OCI-LY3 (cell line): ENCODE data around the gene GAB4.

Experiments
- H2AFZ ChIP-seq: fragments of 200-600, 300-600 bp; shearing (Covaris generic); 2 replicates; pipeline ENCODE4 v1.6.0; 2014; ENCODE audit warnings: antibody characterized with exemption, low read depth, low read length
- H3K27ac ChIP-seq: fragments of 200-600, 300-600 bp; sonication (generic); 2 replicates; pipeline ENCODE4 v1.5.1; 2014; ENCODE audit warnings: mild to moderate bottlenecking, low read length, moderate library complexity, mixed read lengths
- H3K27me3 ChIP-seq: fragments of 200-600, 300-600 bp; sonication (generic); 2 replicates; pipeline ENCODE4 v1.6.1; 2014; ENCODE audit warnings: low read depth, low read length, mixed read lengths
- H3K36me3 ChIP-seq: fragments of 200-600, 300-600 bp; sonication (generic); replicated peaks from 2 replicates; pipeline ENCODE3; 2014; ENCODE audit warnings: low read depth, low read length, mixed read lengths
- H3K4me1 ChIP-seq: fragments of 300-600, 200-600 bp; sonication (generic); 2 replicates; pipeline ENCODE4 v1.6.1; 2014; ENCODE audit warnings: low read length, mixed read lengths
- H3K4me2 ChIP-seq: fragments of 200-600, 300-600 bp; sonication (generic); 2 replicates; pipeline ENCODE4 v1.6.1; 2014; ENCODE audit warnings: low read length, mixed read lengths
- H3K4me3 ChIP-seq: fragments of 300-600, 200-600 bp; sonication (generic); 2 replicates; pipeline ENCODE4 v1.5.1; 2014; ENCODE audit warnings: antibody characterized with exemption, mild to moderate bottlenecking, low read length, moderate library complexity
- H3K79me2 ChIP-seq: fragments of 300-600, 200-600 bp; shearing (Covaris generic); 2 replicates; pipeline ENCODE4 v1.6.1; 2014; ENCODE audit warnings: mild to moderate bottlenecking, low read length, mixed read lengths
- H3K9ac ChIP-seq: fragments of 300-600, 200-600 bp; shearing (Covaris generic); 2 replicates; pipeline ENCODE4 v1.6.0; 2014; ENCODE audit warnings: mild to moderate bottlenecking, low read length, moderate library complexity
- H3K9me3 ChIP-seq: fragments of 200-600, 300-600 bp; shearing (Covaris generic); 2 replicates; pipeline ENCODE4 v1.6.1; 2014; ENCODE audit warnings: low read length, mixed read lengths; ENCODE audit not compliant: insufficient read depth
- H4K20me1 ChIP-seq: fragments of 200-600, 300-600 bp; sonication (generic); 2 replicates; pipeline ENCODE4 v1.6.1; 2016; ENCODE audit warnings: low read length, mixed read lengths; ENCODE audit not compliant: insufficient read depth
- EZH2phosphoT487 ChIP-seq: fragments of 200-600 bp; shearing (Covaris generic); IDR thresholded peaks from 2 replicates; pipeline ENCODE4 v1.6.1; 2018; ENCODE audit warnings: antibody characterized with exemption, mixed run types, low read depth
- TF ChIP-seq, protein P1 (sequence below): fragments of 200-600, 300-600 bp; sonication (generic); IDR thresholded peaks from 2 replicates; pipeline ENCODE4 v1.5.1; 2014; ENCODE audit warnings: antibody characterized with exemption, low read length, low read depth

The GAB4 gene

DNA sequence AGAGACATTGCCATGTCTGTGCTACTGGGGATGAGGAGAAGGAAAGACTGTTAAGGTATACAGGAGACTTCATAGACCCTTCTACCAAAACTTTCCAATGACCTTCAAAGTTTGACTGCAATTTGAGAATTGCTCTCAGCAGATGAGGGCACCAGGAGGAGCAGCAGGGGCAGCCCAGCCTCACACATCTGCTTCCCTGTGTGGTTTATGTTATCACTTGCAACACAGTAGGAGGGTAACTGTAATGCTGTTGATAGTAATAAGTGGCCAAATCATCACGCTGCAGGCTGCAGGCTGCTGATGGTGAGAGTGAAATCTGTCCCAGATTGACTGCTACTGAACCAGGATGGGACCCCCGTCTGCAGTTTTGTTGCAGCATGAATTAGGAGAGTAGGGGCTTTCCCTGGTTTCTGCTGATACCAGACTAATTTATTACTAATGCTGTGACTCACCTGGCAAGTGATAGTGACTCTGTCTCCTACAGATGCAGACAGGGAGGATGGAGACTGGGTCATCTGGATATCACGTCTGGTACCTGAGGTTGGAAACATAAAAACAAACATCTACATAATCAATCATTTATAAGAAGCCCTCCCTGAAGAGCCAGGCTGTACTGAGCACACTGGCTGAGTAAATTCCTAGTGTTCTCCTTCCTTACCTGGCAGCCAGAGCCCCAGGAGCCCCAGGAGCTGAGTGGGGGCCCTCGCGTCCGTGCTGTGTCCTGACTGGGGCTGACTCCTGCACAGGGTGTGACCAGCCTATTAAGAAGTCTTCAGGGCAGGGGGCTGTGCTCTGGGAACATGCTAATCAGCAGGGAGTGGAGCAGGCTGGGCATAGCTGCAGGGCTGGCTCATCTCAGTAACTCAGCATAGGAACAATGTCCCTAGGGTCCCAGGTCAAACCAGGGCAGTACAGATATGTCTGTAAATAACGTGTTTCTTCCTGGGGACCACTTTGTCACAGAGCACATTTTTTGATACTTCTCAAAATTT lies 74.4 kb downstream of the GAB4 start:
- no peak overlapping the region for H3K4me3 ChIP-seq
- no peak overlapping the region for H3K27ac ChIP-seq
- H3K79me2 ChIP-seq, result no peaks in the 10 kb centered on the region
- H4K20me1 ChIP-seq, result no peaks in the 10 kb centered on the region
- H3K4me2 ChIP-seq, result peak overlapping the region; percentile 25
- H3K9me3 ChIP-seq, result no peaks in the 10 kb centered on the region
- H2AFZ ChIP-seq, result no peak overlapping the region
- H3K27me3 ChIP-seq, result peaks cover 20% of the 10 kb centered on the region
- H3K36me3 ChIP-seq, result no peaks in the 10 kb centered on the region
- peaks cover 15% of the 10 kb centered on the region for H3K4me1 ChIP-seq
- no peak for TF ChIP-seq EZH2phosphoT487
- TF ChIP-seq, protein P1, sequence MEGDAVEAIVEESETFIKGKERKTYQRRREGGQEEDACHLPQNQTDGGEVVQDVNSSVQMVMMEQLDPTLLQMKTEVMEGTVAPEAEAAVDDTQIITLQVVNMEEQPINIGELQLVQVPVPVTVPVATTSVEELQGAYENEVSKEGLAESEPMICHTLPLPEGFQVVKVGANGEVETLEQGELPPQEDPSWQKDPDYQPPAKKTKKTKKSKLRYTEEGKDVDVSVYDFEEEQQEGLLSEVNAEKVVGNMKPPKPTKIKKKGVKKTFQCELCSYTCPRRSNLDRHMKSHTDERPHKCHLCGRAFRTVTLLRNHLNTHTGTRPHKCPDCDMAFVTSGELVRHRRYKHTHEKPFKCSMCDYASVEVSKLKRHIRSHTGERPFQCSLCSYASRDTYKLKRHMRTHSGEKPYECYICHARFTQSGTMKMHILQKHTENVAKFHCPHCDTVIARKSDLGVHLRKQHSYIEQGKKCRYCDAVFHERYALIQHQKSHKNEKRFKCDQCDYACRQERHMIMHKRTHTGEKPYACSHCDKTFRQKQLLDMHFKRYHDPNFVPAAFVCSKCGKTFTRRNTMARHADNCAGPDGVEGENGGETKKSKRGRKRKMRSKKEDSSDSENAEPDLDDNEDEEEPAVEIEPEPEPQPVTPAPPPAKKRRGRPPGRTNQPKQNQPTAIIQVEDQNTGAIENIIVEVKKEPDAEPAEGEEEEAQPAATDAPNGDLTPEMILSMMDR, result no peak
- H3K9ac ChIP-seq, result no peak overlapping the region

DNA sequence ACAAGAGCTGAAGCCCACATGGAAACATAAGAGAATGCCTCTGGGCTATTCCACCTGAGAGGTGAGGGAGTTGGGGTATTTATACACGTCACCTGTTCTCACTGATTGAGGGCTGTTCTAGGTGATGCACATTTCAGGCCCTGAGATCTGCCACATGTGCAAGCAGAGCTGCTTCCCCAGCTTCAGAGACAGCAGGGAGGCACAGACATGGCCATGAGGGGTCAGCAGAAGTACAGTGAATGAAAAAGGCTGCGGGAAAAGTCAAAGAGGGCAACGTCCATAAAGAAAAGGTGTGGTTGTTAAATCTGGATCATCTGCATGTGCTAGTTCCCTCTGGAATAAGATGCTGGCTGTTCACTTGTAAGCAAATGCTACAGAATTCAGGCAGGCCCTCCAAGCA lies 75.4 kb downstream of the GAB4 start:
- Histone ChIP-seq H3K4me2 (no peak overlapping the region), H3K27ac (no peak overlapping the region), H4K20me1 (no peaks in the 10 kb centered on the region), H3K4me1 (peaks cover 15% of the 10 kb centered on the region), H3K9me3 (no peaks in the 10 kb centered on the region), H2AFZ (no peak overlapping the region), H3K4me3 (no peak overlapping the region), H3K36me3 (no peaks in the 10 kb centered on the region), H3K79me2 (no peaks in the 10 kb centered on the region), H3K9ac (no peak overlapping the region), H3K27me3 (peaks cover 25% of the 10 kb centered on the region)
- TF ChIP-seq, protein P1, result peak; percentile 52
- no peak for TF ChIP-seq EZH2phosphoT487

DNA sequence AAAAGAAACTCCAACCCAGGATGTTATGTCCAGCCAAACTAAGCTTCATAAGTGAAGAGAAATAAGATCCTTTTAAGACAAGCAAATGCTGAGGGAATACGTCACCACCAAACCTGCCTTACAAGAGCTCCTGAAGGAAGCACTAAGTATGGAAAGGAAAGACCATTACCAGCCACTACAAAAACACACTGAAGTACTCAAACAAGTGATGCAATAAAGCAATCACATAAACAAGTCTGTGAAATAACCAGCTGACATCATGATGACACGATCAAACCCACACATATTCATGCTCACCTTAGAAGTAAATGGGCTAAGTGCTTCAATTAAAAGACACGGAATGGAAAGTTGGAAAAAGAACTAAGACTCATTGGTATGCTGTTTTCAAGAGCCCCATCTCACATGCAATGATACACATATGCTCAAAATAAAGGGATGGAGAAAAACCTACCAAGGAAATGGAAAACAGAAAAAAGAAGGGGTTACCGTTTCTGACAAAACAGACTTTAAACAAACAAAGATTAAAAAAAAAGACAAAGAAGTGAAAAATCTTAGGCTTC lies 82.5 kb downstream of the GAB4 start:
- H3K4me2 ChIP-seq, result no peak overlapping the region
- no peak overlapping the region for H3K9ac ChIP-seq
- H3K27me3 ChIP-seq, result peaks cover 34% of the 10 kb centered on the region
- H2AFZ ChIP-seq, result no peak overlapping the region
- H3K79me2 ChIP-seq, result no peaks in the 10 kb centered on the region
- no peaks in the 10 kb centered on the region for H4K20me1 ChIP-seq
- no peak overlapping the region for H3K27ac ChIP-seq
- TF ChIP-seq, protein P1, result no peak
- no peaks in the 10 kb centered on the region for H3K9me3 ChIP-seq
- no peaks in the 10 kb centered on the region for H3K36me3 ChIP-seq
- peaks cover 13% of the 10 kb centered on the region for H3K4me1 ChIP-seq
- H3K4me3 ChIP-seq, result no peak overlapping the region

DNA sequence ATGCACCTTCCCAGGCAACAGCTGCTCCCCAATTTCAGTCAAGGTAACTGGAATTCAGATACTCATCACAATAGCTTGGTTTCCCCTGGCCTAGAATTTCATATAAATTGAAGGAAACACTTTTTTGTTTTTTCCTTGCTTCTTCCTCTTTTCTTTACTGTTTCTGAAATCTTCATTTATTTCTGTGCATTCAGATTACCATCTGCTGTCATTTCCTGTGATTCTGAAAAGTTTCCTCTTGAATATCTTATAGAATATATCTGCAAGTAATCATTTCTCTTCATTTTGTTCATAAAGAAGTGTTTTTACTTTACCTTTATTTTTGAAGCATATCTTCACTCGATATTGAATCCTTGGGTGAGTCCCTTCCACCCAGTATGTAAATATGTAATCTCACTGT lies 85.3 kb downstream of the GAB4 start:
- Histone ChIP-seq H3K4me3 (no peak overlapping the region), H3K4me1 (peaks cover 13% of the 10 kb centered on the region), H3K79me2 (no peaks in the 10 kb centered on the region), H3K4me2 (no peak overlapping the region), H3K27me3 (peaks cover 26% of the 10 kb centered on the region), H3K9ac (no peak overlapping the region), H4K20me1 (no peaks in the 10 kb centered on the region), H3K9me3 (no peaks in the 10 kb centered on the region), H3K27ac (no peak overlapping the region), H2AFZ (no peak overlapping the region), H3K36me3 (no peaks in the 10 kb centered on the region)
- no peak for TF ChIP-seq EZH2phosphoT487
- TF ChIP-seq, protein P1, result no peak
